Brain pericyte (primary cell): ENCODE measurements around the gene ZBTB38.
A peak's percentile ranks its signal among the peaks of the same experiment; 100 is the strongest.

ENCODE experiments used
- DNase-seq: peaks from one replicate; pipeline ENCODE4 v3.0.0-alpha.2; 2012; ENCODE audit warnings: low read depth, low spot score

Gene ZBTB38

DNA sequence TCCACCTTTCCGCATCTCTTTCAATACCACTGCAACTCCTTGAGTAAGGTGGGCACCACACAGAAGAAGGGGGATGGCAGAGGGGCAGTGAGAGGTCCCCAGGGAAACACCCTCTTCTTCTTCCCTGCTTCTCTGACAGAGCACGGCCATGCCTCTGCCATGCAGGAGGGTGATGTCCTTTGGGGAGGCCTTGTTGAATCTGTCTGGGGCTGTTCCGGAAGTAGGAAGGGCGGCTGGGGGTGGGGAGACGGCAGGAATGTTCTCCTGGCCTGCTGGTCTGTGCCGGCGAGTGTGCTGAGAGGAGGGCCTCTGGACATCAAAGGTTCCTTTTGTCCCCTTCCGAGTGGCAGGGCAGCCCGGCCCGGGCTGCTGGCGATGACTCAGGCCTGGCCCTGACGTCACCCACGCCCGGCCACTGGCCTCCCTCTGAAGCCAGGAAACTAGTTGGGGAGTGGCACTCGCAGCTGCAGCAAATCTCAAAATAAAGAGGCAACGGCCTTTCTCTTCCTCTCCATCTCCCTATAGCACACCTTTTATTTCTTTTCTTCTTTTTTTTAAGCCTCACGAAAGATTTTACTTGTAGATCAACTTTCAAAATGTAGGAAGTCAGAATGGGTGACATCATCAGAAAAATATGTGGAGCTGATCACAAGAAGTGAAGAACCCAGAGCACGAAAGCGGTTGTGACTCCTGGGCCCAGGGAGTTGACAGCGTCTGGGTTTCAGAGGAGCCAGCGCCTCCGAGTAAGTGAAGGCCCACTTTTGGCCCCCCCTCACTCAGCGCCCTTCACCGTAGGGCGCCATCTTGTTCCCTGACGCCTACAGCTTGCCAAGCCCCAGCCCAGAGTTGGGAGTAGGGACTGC is at the start of gene ZBTB38:
Gene ZBTB38, plus strand, starts transcription at position 443 of the 863 bp plus-strand sequence. CDS start 73,885 bp downstream, outside the sequence.
- DNase-seq: peak; percentile 69

GRCh38 chr3:141320399-141321108 is 47.8 kb upstream of the ZBTB38 start:
- DNase-seq: no peak

DNA sequence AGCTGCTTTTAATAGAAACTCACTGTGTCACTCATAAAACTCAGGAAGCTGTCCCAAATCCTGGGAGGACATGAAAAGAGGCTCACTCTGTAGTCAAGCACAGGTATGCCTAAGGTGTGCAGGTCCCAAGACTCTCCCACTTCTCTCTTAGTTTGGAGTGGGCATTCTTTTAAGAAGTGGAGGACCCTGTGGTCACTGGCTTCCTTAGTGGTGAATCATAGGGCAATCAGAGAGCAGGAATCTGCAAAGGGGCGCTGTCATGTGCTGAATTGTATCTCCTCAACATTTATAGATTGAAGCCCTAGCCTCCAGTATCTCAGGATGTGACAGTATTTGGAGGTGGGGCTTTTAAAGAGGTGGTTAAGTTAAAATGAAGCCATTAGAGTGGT is 47.2 kb upstream of the ZBTB38 start:
- DNase-seq: no peak

GRCh38 chr3:141323936-141324704 is 44.2 kb upstream of the ZBTB38 start:
- DNase-seq: no peak

DNA sequence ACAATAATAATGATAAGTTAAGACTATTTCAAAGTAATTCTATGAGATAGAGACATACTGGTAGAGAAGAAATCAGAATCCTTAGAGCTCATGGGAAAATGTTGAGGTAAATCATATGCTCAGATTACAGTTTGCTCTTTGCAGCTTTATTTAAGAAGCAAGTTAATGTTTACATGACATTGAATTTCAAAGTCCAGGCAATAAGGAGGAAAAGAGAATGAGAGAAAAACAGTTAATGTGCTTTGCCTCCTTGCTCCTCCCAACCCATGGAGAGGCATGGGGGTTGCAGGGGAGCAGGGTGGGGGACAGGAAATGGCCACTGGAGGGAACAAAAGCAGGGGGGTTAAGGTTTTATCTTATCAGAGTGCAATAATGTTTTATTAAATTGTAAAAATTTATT is 42.2 kb upstream of the ZBTB38 start:
- no peak for DNase-seq

DNA sequence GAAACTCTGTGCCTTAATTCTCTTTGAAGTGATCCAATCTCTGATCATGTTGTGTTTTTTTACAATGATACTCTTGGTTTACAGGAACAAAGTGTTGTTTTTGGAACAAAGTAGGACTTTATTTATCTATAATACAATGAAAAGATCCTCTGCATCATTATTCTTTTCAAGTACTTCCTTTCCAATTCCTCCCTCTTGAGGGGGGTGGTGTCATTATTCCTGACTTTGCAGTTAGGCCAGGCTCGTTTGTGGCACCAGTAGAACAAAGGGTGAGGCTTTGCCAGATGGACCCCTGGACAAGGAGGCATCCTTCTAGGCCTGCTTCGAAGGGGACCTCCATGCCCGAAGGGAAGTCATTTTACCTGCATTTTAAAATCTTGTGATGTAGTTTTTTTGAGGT is 41.7 kb upstream of the ZBTB38 start:
- no peak for DNase-seq

DNA sequence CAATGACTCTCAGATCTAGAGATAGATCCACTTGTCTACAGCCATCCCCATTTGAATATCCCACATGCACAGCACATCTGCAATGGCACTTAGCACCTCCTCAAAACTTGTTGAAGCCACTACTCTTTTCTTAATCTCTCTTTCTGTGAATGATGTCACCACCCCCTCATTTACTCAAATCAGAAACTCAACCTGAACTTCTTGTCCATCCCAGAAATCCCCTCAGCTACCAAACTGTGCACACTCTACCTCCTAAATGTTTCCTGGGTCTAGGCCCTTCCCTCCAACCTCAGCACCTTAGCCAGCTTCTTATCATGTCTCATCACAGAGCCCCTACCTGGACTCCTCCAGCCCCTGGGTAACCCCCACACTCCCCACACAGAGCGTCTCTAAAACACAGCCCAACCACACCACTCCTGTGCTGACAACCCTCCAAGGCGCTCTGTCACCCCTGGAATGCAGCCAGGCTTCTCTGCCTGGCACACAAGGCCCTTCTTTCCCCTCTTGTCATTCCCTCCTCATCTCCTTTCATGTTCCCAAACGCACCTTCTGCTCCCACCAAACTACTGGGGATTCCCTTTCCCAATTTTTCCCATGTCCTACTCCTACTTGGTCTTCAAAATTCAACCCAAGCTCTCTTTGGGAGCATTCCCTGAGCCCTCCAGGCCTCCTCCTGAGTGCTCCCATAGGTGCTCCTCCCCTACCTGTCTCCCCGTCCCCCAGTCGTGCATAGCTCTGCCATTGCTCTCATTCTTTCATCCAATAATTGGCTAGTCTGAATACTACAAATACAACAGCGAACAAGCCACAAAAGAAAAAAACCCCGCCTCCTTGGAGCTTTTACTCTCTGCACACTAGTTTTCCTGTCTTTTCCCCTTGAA is 39.8 kb upstream of the ZBTB38 start:
- no peak for DNase-seq

DNA sequence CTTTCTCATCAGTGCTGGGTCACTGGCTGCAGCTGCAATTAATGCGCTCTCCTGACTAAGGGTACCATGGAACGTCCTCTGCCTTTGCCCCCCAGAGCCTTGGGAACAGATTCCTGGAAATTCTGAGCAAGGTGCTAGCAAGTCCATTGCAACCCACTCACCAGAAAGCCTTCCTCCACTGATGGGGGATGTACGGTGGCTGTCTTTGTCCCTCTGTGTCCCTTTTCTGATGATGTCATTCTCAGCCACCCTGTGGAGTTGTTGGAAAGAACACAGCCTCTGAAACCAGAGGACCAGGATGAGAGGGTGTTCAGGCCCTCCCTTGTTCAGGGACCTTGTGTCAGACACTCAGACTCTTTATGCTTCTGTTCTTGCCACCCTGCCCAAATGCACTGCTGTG is 38.1 kb upstream of the ZBTB38 start:
- DNase-seq: no peak

- DNase-seq: no peak
Observed at GRCh38 chr3:141330718-141331376, 37.5 kb upstream of the ZBTB38 start.

GRCh38 chr3:141331377-141332318 is 36.7 kb upstream of the ZBTB38 start:
- peak; percentile 82 for DNase-seq

DNA sequence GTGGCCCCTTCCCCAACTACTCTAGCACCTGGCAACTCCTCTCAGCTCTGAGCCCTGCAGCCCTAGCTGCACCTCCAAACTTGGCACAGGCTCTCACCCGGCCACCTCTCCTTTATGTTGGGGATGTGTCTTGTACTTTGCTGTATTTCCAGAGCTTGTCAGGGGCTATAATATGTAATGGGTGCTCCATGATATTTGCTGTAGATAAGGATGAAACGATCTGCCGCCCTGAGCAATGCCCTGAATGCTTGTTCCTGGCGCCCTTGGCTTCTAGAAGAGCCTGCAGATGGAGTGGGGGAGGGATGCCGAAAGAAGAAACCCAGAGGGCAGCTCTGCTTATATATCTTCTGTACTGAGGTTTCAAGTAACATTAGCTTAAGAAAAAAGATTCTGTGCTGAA is 35.9 kb upstream of the ZBTB38 start:
- no peak for DNase-seq

DNA sequence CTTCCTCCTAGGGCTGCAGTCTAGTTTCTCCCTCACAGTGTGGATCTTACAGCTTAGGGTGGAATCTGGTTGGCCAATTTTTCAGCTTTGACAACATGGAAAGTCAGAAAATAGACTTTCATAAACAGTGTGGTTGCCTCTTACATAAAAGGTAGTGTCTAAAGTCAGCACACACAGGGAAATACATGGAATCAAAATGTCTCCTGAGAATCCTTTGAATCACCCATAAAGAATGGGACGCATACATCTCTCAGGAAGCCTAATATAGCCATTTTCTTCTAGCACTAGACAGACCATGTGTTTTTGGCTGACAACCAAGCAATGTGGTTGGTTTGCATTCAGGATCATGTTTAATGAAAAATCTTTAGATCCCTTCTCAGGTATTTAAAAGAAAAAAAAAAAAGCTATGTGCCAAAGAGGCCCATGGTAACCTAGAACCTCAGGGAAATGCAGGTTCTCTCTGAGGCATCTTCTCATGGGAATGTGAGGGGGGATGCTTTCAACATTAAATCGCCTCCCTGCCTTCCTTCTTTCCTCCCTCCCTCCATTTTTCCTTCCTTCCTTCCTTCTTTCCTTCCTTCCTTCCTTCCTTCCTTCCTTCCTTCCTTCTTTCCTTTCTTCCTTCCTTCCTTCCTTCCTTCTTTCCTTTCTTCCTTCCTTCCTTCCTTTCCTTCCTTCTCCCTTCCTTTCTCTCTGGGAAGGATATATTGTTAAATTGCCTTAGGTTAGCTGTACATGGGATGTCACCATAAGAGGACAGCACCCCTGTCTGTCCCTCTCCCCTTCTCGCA is 34.3 kb upstream of the ZBTB38 start:
- no peak for DNase-seq

DNA sequence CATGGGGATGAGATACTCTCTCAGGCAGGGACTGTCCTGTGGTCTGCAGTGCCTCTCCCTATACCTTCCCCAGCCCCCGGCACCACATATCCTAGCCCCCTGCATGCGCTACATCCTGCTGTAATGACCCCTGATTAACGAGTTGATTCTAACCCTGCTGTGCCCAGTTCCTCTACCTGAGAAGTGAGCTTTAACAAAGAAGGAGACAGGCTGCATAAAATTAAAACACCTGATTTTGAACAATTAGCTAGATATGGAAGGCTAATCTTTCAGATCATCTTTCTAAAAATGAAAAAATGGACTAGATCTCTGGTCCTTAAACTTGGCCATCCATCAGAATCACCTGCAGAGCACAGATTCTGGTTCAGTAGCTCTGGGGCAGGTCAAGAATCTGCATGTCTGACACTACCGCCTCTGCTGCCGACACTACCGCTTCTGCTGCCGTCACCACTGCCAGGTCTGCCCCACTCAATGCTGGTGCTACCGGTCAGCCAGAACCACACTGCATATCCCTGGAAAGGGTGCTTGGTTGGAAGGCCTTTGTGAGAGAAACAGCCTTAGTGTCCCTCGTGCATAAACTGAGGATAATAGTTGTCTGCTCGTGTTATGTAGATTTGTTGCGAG is 33.6 kb upstream of the ZBTB38 start:
- DNase-seq: no peak

- no peak for DNase-seq
Observed at GRCh38 chr3:141335531-141336061, 32.7 kb upstream of the ZBTB38 start.

- DNase-seq: no peak
Observed at GRCh38 chr3:141336672-141337522, 31.4 kb upstream of the ZBTB38 start.

GRCh38 chr3:141337523-141337854 is 30.8 kb upstream of the ZBTB38 start:
- DNase-seq: no peak

GRCh38 chr3:141337991-141338390 is 30.3 kb upstream of the ZBTB38 start:
- no peak for DNase-seq
